HG03342 (cell line): ENCODE measurements around the gene POFUT2.
A peak's percentile ranks its signal among the peaks of the same experiment; 100 is the strongest.

ENCODE experiments used
- ATAC-seq: cut with Tn5 transposase; IDR thresholded peaks from one replicate; pipeline ENCODE4 v1.9.1; 2021; ENCODE audit warnings: mild to moderate bottlenecking, moderate library complexity; ENCODE audit not compliant: unreplicated experiment

POFUT2 gene

GRCh38 chr21:45287438-45288391 is at the start of gene POFUT2:
TSS of gene POFUT2 (minus strand) at chr21:45287895. CDS start at chr21:45287871, 24 bp downstream.
- ATAC-seq, result peak; percentile 74

- no peak for ATAC-seq
Observed at GRCh38 chr21:45336870-45337269, 49.2 kb upstream of the POFUT2 start.

GRCh38 chr21:45336535-45336810 is 48.8 kb upstream of the POFUT2 start:
- no peak for ATAC-seq

GRCh38 chr21:45335761-45336534 is 48.3 kb upstream of the POFUT2 start:
- no peak for ATAC-seq

- no peak for ATAC-seq
Observed at GRCh38 chr21:45335151-45335760, 47.6 kb upstream of the POFUT2 start.

- no peak for ATAC-seq
Observed at GRCh38 chr21:45334591-45335081, 46.9 kb upstream of the POFUT2 start.

- ATAC-seq, result no peak
Observed at GRCh38 chr21:45334134-45334533, 46.4 kb upstream of the POFUT2 start.

GRCh38 chr21:45333583-45334121 is 46.0 kb upstream of the POFUT2 start:
- ATAC-seq, result no peak

GRCh38 chr21:45332981-45333582 is 45.4 kb upstream of the POFUT2 start:
- ATAC-seq, result no peak

GRCh38 chr21:45332415-45332814 is 44.7 kb upstream of the POFUT2 start:
- ATAC-seq, result no peak

GRCh38 chr21:45331531-45332147 is 43.9 kb upstream of the POFUT2 start:
- ATAC-seq, result no peak

GRCh38 chr21:45330851-45331261 is 43.2 kb upstream of the POFUT2 start:
- ATAC-seq, result no peak

GRCh38 chr21:45330075-45330781 is 42.5 kb upstream of the POFUT2 start:
- no peak for ATAC-seq

- no peak for ATAC-seq
Observed at GRCh38 chr21:45329261-45330074, 41.8 kb upstream of the POFUT2 start.

GRCh38 chr21:45328198-45329091 is 40.8 kb upstream of the POFUT2 start:
- ATAC-seq, result no peak

- no peak for ATAC-seq
Observed at GRCh38 chr21:45327441-45328197, 39.9 kb upstream of the POFUT2 start.

GRCh38 chr21:45326891-45327440 is 39.3 kb upstream of the POFUT2 start:
- no peak for ATAC-seq
